HG03571 (cell line): ENCODE data around the gene MSRB3.
"Not testable (repeated sequence)": the region's sequence is repeated elsewhere in the genome, so short reads cannot be mapped to it uniquely, and the experiment has no call there.

ENCODE experiments used
- ATAC-seq: cut with Tn5 transposase; IDR thresholded peaks from one replicate; pipeline ENCODE4 v1.9.1; 2021; ENCODE audit not compliant: unreplicated experiment

MSRB3 gene

DNA sequence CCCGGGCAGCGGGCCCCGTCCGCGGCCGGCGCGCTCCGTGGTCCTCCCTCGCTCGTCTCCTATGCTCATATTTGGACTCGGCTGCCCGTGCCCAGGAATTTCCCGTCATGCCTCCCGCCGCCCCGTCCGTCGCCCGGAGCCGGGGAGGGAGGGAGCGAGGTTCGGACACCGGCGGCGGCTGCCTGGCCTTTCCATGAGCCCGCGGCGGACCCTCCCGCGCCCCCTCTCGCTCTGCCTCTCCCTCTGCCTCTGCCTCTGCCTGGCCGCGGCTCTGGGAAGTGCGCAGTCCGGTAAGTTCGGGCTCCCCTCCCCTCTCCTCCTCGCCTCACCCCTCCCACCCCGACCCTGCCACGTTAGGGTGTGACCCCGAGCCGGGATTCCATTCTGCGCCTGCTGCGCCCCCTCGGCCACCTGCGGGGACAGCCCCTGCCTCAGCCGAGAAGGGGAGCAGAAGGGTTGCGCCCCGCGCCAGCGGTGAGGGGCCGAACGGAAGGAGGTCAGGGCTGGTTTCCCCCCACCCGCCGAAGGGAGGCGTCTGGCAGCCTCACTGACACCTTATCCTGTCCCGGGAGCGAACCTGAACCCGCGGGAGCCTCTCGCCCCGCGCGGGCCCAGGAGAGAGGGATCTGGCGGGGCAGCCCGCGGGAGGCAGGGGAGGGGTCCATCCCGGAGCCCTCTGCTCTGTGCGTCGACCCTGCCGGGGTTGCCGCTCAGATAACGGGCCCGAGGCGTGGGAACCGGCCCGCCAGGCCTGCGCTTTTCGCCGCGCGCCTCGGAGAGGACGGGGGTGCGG is at the start of gene MSRB3:
Gene MSRB3 (plus strand): TSS at position 108 of the 793 bp plus-strand sequence. CDS start 29,897 bp downstream, outside the sequence.
- ATAC-seq, result no peak

DNA sequence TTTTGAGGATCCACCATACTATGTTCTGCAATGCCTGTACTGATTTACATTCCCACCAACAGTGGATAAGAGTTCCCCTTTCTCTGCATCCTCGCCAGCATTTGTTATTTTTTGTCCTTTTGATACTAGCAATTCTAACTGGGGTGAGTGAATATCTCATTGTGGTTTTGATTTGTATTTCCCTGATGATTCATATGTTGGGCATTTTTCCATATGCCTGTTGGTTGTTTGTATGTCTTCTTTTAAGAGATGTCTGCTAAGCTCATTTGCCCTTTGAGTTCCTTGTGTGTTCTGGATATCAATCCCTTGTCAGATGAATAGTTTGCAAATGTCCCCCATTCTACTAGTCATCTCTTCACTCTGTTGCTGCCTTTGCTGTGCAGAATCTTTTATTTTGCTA is 49.0 kb upstream of the MSRB3 start:
- no peak for ATAC-seq

DNA sequence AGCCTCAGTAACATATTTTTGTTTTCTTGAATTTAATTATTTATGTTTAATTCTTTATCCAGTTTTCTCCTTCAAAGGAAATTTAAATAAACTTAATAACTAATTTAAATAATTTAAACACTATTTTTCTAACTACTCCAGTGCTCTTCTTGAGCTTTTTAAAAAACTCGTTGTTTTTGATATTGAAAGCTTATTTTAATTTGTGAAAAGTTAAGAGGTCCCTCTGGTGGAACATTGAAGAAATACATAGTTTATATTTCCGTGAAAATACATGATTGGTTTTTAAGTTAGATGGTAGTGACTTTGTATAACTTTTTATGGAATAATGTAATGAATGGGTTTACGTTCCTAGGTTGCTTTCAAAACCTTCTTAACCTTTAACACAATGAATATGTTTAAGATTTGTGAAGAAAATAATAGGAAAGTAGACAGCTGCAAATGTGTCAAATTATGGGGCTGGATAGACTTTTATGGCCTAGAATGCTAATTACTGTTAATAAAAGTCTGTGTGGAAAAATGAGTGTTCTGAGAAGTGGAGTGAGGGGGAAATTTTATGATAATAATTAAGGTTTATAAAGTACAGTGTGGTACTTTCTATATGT is 45.9 kb upstream of the MSRB3 start:
- no peak for ATAC-seq

DNA sequence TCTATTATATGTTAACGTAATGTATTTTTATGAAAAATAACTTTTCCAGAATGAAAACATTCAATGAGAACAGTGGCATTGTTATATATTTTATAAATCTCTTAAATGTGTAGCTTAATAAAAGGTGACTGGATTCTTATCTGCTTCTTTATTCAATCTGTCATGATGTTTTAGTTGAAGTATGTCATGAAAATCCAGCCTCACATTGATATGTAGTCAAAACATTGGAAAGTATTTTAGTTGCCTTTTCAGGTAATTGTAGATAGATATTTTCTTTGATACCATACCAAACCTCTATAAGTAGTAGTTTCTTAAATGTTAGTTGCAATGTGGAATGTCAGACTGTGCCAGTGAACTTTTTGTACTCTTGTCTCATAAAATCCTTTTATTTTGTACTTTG is 41.3 kb upstream of the MSRB3 start:
- no peak for ATAC-seq

DNA sequence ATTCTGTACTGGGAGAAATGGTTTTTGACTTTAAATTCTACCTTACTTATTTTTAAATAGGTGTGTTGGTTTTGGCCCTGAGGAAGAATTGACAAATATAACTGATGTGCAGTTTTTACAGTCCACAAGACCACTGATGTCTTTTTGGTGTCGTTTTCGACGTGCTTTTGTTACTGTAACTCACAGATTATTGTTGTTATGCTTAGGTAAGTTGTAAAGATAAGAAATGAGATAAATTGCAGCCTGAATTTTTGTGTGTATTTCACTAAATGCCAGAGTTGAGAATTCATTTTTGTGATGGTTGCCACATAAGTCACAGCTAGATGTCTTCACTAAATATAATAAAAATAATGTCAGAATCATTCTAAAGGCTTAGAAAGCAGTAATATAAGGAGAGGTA is 39.9 kb upstream of the MSRB3 start:
- no peak for ATAC-seq

DNA sequence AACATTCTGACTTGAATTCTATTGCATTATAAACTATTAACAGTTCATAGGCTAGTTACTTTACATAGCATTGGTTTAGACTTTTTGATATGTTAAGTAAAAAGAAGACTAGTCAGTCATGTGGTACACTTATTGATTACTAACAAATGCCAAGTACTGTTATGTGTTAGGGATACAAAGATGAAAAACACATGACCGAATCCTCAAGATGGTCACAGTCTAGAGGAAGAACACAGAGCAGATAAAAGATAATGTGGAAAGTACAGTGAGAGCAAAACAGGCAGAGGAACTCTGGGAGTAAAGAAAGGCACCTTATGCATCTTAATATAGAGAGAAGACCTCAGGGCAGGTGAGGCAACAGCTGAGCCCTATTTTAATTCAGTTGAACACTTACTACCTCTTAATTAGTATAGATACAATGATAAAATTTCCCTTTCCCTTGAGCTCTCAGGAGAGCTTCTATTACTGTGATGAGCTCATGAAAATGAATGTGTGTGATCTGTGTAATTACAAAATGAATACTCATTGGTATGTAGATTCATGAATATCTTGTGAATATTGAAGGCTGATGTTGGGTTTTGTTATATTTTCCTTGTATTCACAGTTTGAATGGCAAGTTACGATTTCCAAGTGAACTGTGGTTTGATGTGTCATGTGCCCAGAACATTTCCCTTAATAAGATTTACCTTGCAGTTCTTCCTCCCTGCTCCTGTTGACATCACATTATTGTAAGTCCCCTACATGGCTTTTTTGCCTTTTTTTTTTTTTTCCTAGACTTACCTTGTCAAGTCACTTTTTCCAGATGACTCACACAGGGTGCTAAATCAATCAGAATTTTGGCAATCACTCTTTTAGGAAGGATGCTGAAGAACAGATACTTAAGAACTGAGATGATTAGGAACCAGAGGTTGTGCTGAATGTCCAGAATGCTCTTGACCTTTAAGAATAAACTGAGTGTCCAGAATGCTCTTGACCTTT is 29.5 kb upstream of the MSRB3 start:
- no peak for ATAC-seq

DNA sequence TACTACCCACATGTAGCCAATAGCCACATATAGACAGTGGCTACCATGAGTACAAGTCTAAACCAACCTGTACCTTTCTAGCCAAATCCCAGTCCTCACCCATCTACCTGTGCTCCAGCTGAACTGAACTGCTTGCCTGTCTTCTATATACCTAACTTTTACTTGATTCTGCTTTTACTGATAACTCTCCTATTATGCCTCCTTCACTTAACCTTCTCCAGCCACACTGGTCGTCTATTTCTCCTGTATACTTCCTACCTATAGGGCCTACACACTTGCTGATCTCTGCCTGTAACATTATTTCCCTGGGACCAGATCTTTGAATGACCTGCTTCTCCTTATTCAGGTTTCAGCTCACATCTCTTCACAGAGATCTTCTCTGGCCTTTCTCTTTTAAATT is 26.0 kb upstream of the MSRB3 start:
- no peak for ATAC-seq

DNA sequence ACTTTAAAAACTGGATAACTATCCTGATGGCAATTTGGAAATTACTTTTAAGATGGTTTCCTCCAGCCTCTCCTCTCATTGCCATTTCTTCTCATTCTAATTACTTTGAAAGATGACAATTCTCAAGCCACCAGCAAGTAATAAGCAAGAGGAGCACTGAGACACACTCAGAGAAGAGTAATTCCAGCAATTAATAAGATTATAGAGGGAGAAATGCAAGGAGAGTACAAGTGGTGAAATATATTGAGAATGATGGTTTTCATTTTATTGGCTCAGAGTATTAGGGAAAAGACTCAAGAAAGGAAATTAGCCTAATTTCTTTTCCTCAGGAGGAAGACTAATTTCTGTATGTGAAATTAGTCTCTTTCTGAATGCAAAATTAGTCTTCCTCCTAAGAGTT is 20.5 kb upstream of the MSRB3 start:
- no peak for ATAC-seq

DNA sequence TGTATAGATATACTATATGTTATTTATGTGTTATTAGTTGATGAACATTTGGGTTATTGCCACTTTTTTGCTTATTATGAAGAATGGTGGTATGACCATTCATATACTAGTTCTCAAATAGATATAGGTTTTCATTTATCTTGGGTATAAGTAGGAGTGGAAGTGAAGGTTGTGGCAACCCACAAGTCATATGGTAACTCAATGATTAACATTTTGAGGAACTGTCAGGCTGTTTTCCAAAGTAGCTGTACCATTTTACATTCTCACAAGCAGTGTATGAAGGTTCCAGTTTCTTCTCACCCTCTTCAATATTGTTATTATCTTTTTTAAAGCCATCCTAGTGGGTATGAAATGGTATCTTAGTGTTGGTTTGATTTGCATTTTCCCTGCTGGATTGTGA is 19.0 kb upstream of the MSRB3 start:
- no peak for ATAC-seq

DNA sequence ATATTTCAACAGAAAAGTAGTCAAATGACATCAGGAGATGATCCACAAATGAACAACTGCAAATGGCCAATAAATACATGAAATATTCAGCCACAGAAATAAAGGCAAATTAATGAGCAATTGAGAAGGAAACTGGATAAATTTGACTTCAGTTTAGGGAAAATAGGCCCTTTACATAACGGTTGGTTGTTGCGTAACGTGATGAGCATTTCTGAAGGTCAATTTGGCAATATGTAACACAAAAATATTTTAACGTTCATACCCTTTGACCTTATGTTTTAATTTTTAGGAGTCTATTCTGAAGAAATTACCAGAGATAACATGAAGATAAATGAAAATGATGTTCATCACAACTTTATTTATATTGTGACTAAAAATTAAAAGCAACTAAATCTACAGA is 14.7 kb upstream of the MSRB3 start:
- ATAC-seq, result no peak

DNA sequence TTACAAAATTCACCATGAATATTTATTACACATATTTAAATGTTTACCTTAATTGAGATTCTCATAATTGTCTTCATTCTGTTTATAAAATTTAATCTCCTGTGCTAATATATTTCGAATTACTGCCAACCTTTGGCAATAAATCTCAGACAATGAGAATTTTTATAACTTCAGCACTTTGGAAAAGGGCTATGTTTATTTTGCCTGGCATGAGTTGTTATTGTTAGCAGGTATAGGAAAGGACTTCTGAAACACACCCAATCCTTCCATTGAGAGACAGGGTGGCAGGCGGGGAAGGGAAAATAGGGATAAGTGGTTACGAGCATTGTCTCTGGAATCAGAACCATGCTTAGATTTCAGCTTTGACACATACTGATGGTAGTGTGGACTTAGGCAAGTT is 12.1 kb upstream of the MSRB3 start:
- no peak for ATAC-seq

DNA sequence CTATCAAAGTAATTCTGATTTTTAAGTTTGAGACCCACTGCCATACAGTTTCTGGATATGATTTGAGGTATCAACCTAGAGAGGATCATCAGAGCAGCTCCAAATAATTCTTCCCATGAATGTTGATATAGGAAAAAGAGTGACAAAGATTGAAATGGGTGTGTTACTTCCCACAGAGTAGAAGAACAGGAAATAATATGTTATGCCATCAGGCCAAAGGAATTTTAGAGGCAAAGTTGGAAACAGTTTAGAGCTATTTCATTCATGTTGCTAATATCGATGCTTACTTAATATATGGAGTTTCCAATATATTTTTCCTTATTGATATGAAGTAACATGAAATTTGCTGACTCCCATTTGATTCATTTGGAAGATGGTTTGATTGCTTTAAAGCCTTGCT is 8.9 kb upstream of the MSRB3 start:
- no peak for ATAC-seq

DNA sequence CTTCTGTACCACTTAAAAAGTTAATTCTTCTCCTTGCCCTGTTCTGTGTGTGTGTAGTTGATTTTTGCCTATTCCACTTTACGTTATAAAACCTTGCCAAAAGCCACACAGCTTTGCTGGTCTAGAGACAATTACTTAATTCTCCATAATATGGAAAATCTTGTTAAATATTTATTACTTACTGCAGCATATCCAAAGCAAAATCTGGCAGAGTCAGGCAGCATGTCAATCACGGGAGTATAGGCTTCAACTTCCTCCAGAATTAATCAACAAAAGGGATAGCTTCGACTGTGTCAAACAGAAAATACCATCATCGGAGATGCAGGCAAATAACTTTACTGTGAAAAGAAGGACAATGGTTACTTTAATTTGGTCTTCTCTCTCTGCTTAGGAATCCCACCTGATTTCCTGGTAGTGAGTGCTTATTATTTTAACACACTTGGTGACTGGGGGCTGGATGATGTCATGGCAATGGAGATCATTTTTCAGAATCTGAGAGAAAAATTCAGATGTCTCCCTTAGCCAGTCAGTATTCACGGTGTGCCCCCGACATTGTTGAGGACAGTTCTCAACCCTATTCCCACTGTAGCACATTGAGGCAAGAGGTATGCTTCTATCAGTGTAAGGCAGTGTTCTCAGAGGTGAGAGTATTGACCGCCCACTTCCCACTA is 3.7 kb upstream of the MSRB3 start:
- no peak for ATAC-seq

DNA sequence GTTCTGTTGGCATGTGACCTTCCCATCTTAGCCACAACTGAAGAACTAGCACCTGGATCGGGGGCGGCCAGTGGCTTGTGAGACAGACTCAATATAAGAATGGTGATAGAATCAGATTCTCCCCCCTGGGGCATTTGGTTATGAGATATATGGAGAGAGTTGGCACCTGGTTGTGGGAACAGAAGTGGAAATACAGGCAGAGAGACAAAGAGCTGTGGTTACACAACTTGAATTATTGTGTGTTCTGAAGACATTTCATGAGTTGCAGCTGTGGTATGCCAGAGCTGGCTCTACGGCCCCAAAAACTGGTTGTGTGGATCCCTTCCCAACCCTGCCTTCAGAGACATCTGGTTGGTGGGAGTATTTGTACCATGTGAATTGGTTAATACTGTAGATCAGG is 2.9 kb upstream of the MSRB3 start:
- no peak for ATAC-seq

DNA sequence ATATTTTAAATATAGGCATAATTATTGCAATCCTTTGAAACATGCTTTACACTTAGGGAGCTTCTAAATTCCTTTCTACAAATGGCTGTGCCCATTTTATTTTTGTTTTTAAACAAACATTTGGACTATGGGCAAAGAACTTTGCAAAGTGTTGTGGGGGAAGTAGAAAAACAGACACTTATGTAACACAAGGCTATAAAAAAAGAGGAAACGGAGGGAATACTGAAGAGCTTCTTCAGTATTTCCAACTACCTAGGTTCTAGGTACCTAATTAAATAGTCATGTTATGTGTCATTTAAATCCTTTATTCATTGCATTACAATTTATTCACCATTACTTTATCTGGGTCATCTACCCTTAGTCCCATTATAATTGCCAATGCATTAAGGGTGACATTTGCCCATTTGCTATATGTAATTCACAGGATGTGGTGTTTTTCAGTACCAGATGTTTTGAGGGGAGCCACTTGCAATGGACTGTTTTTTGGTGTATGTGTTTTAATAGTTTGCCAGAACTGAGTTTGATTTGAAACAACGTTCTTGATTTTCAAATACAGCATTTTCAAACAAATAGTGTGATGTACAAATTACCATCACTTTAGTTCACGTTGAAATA is 1.5 kb upstream of the MSRB3 start:
- ATAC-seq, result no peak

DNA sequence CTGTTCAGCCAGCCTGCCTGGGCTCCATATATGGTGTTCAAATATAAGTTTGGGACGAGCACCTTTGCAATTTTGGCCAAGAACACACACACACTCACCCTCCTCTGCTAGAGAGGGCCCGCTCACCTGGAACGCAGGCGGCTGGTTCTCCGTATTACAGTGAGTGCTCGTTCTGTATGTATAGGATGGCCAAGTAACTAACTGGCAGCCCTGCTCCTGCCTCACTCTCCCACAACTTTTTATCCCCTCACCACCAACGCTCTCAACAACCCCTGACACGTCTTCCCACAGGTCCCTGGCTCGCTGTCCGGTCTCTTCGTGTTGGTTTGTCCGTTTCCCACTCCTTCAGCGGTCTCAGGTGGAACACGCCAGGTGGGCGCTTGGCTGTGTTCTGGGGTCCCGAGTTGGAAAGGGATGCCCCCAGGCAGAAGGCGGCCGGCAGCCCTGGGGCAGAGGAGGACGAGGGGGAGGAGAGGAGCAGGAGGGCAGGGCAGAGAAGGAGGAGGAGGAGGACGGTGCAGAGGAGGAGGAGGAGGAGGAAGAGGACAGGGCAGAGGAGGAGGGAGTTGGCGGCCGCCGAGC is 398 bp upstream of the MSRB3 start:
- no peak for ATAC-seq

DNA sequence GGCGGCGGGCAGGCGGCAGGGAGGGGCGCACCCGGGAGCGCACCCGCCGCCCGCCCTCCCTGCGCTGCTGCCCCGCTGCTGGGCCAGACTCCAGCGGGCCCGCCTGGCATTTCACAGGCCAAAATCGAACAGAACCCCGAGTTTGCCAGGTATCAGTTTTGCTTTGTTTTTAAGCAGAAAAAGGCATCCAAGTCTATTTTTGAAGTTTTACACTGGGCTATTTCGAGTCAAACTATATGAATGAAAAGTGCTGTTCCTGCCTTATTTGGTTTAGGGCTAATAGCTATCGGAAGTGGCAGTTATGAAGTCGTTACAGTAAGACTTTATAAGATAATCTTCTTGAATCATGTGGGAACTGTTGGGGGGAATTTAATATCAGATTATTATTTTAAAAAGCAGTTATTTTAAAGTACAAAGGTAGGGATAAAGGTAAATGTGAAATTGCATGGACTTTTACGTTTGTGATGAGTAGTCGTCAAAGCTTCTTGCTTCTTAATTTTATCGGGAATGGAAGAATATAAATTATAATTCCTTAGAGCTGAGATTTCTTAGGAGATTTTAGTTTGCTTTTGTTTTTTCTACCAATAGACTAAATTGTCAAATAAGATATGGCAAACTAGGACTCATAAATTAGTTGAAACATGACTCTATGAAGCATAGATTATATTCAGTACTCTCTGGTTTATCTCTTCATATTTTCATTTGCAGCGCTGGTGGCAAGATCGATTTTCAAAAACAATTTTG is 1.1 kb downstream of the MSRB3 start:
- ATAC-seq, result no peak

DNA sequence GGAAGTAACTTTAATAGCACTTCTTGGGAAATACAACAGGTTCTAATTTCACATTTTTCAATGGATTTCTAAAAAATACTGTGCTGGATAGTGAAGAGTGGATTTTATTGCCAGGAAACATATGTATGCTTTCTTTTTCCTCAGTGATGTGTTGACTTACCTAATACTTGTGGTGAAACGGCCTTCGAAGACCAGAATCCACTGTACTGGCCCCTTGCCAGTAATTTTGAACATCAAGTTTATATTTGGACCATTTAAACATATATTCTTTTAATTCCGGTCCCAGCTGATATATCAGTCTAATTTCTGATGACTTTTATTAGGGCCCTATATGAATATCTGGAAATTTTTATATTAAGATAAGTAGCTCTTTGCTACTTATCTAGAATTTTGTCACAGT is 1.8 kb downstream of the MSRB3 start:
- no peak for ATAC-seq

DNA sequence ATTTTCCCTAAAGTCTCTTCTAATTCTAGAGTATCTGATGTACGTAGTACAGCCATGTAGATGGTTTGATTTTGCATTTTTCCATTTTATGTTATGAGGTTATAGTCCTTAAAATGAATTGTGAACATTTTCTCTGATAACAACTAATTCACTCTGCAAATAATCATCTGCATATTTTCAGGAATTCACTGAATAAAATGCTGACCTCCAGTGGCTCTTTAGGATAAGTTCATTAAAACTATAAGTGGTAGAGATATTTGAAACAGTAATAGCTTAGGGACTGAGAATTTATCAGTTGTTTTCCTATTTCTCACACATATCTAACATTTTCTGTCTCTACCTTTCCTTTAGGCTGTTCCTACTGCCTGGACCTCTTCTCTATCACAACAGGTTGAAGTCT is 4.4 kb downstream of the MSRB3 start:
- ATAC-seq, result no peak

DNA sequence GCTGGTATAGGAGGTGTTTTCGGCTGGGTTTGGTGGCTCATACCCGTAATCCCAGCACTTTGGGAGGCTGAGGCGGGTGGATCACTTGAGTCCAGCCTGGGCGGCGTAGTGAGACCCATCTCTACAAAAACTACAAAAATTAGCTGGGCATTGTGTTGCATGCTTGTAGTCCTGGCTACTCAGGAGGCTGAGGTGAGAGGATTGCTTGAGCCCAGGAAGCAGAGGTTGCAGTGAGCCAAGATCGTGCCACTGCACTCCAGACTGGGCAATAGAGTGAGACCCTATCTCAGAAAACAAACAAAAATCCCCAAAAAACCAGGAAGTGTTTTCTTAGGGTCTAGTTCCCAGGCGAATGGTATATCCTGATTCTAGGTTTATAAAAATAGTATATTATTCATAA is 7.0 kb downstream of the MSRB3 start:
- ATAC-seq, result not testable (repeated sequence)
